ENCODE data around the gene SH3BP5L.
"Not testable (repeated sequence)": the region's sequence is repeated elsewhere in the genome, so short reads cannot be mapped to it uniquely, and the experiment has no call there.

Gene SH3BP5L

DNA sequence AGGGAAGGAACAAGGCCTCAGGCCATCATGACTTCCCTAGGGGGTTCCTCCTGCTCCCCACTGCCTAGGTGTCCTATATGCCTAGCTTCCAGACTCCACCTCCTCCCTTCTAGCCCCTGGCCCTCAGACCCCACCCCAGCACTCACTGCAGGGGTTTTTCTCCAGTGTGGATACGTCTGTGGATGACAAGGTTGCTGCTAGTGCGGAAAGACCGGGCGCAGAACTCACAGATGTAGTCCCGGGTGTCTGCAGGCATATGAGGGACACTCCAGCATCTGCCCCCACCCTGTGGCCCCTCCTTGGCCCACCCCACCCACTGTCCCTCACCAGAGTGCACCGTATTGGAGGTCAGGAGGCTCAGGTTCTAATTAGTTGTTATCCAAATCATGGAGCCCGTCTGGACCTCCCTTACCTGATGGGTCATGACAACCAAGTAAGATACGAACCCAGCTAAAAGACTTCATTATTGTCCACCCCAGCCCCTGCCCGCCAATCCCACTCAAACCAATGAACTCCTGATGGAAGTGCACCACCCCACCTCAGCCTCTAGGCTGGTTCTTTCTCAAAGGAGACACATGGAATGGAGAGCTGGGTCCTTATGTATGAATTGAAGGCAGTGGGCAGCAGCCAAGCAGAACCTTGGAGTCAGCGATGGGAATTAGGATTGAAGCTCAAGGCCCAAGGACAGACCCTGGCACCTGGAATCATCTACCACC, 25.0 kb upstream of the SH3BP5L start:
- no peak for FAIRE-seq

DNA sequence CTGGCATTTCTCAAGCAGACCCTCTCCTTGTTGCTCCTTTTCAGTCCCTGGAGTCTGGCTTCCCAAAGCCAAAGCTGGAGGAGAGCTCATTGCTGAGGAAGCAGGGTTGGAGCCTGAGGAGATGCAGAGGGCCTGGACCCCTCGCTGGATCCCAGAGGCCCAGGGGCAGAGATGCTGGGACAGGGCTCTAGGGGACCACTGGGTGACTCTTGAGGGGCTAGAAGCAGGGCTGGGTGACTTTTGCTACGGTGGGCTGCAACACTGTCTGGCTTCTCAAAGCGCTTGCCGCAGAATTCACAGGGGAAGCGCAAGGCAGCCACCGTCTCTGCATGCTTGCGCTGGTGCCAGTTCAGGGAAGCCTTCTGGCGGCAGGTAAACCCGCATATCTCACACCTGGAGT, 24.4 kb upstream of the SH3BP5L start:
- FAIRE-seq, result no peak

DNA sequence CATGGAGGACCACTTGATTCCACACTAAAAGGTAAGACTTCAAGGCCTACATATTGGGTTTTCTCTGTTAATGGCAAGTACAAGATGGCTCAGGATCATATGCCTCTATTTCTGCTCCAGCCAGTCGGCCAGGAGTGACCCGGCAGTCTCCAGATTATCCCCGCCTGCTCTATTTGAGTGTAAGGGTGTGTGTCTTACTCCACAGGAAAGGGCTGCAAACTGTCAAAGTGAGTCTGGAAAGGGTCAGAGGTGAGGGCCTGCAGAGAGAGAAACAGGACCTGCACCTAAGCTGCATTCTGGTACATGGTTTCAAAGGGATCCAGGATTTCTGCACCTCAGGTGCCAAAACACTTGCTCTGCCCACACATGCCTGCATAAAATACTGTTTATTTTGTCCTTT, 23.9 kb upstream of the SH3BP5L start:
- FAIRE-seq, result no peak

DNA sequence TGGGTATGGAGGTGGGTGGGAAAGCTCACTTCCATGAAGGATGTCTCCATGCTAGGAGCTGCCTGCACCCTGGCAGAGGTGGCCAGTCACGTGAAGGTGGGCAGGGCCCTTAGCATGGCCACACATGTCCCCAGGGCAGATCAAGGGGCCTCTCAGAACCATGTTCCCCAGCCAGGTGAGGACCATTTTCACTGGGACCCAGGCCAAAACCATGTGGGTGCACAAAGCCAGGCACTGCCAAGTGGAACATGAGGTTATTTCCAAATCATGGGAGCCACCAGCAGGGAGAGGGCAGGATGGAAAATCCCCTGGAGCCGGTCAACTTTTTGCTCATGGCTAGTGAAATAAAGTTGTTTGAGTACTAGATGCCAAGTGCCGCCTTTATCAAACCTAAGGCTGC, 23.4 kb upstream of the SH3BP5L start:
- FAIRE-seq, result no peak

GRCh38 chr1:248848602-248849001, 22.9 kb upstream of the SH3BP5L start:
- FAIRE-seq, result no peak

- FAIRE-seq, result no peak
Observed at GRCh38 chr1:248847956-248848561, 22.3 kb upstream of the SH3BP5L start.

DNA sequence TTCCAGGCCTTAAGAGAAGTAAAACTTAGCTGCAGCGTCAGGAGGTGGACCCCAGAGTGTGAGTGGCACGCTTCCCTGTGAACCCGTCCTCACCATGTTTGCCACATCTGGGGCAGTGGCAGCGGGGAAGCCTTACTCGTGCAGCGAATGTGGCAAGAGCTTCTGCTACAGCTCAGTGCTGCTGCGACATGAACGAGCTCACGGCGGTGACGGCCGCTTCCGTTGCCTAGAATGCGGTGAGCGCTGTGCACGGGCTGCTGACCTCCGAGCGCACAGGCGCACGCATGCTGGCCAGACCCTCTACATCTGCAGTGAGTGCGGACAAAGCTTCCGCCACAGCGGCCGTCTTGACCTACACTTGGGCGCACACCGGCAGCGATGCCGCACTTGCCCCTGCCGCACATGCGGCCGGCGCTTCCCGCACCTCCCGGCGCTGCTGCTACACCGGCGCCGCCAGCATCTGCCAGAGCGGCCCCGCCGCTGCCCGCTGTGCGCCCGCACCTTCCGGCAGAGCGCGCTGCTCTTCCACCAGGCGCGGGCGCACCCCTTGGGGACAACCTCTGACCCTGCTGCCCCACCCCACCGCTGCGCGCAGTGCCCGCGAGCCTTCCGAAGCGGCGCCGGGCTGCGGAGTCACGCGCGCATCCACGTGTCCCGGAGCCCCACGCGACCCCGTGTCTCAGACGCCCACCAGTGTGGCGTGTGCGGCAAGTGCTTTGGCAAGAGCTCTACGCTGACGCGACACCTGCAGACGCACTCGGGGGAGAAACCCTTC, 21.7 kb upstream of the SH3BP5L start:
- no peak for FAIRE-seq

DNA sequence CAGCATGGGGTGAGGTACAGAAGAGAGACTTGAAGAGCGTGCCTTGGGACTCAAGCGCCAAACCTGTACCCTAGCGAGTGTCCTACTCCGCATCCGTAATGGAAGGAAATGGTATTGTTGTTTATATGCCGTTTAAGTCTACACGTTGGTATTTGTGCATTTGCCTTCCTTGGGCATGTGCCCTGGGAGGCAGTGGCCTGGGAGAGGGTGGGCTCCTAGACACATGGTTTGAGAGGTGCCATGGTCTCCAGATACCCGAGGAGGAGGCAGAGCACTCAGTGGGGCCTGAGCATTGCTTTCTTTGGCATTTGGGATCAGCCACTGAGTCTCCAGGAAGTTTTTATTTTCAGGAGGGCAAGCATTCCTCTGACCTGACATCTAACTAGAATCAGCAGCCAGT, 18.8 kb upstream of the SH3BP5L start:
- no peak for FAIRE-seq

GRCh38 chr1:248843687-248844086, 18.0 kb upstream of the SH3BP5L start:
- no peak for FAIRE-seq

DNA sequence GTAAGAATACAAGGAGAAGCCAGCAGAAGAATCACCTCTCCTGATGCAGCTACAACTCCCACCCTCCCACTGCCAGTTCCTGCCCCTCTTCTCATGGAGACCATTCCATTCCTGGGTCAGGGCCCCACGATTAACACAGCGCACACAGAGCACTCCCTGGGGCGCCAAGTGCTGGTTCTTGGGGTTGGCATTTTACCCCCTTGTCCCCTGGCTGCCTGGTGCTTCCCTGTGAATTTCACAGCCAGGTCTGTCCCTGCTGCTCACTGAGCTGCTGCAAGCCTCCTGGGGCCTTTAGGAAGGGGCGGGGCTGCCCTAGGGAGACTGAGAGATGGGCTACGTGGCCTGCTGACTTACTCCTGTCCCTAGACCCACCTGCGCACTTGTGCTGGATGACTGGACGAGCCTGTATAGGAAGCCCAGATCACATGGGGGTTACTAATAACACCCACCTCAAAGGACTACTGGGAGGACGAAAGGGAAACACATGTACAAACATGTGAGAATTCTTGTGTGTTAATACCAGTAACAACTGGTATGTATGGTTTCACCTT, 17.1 kb upstream of the SH3BP5L start:
- no peak for FAIRE-seq

GRCh38 chr1:248841702-248842395, 16.1 kb upstream of the SH3BP5L start:
- no peak for FAIRE-seq

GRCh38 chr1:248840946-248841345, 15.2 kb upstream of the SH3BP5L start:
- no peak for FAIRE-seq

DNA sequence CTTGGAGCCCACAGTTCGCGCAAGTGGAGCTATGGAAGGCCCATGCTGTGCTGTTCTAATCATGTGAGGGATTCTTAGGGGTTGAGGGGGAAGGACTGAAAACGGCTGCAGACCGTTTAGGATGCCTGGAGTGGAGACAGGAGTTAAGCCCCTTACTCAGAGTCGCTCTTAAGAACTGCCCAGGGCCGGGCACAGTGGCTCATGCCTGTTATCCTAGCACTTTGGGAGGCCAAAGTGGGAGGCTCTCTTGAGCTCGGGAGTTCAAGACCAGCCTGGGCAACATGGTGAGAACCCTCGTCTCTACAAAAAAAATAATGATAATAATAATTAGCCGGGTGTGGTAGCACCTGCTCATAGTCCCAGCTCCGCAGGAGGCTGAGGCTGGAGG, 13.4 kb upstream of the SH3BP5L start:
- FAIRE-seq, result no peak

DNA sequence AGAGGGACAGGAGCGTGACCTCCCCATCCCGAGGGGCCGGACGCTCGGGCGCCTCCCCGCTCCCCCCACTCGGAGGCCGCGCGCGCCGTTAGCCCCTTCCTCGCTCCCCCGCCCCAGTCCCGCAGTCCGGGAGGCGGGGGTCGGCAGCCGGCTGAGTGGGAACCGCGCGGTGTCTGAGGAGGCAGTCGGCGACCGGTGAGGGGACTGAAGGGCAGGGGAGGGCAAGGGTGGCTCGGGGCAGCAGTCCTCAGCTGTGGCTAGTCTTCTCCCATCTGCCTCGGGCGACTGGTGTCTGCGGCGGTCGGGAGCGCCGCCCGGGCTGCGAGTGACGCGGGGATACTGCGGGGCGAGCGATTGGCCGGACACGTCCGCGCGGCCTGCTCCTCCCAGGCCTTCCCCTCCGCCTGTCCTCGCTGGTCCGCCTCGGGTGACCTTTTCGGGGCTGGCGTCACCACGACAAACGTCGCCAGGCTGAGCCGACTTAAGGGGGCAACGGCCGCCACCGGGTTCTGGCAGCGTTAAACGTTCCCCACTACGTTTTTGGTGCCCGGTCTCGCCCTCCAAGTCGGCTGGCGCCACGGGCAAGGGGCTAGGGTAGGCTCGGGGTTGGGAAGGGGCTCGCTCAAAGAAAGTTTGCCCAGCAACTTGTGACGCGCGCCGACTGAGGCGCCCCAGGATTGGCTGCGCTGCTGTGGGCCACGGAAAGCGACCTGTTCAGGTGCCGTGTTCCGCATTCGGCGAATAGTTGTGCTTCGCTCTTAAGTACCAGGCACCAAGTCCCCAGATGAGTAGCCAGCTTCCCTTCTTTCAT, 12.8 kb upstream of the SH3BP5L start:
- FAIRE-seq, result peak; percentile 21

DNA sequence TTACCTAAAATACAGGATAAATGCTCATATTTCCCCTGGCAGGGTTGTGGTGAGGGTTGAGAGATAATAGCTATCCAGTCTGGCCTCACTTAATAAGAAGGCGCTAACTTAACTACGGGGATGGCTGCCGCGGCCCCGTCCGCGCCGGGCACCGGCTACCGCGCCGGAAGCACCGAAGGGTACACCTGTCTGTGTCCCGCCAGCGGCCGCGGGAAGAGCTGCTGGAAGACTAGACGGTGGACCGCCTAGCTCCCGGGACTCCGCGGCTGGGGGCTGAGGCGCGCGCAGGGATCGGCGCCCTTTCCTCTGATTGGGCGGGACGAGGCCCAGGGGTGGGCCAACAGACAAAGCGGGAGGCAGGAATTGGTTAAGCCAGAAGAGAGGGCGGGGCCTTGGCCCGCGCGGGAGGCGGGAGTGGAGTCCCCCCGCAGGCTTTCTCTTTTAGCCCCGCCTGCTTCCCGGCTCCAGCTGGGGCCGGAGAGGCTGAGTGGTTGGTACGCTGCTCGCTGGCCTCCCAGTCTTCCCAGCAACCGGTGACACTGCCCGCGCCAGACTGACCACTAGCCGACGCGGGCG, 12.2 kb upstream of the SH3BP5L start, which contains the start of gene ZNF672:
ZNF672 (plus strand) TSS at position 444 of the 576 bp plus-strand sequence. CDS start 9,051 bp downstream, outside the sequence.
- peak; percentile 94 for FAIRE-seq

DNA sequence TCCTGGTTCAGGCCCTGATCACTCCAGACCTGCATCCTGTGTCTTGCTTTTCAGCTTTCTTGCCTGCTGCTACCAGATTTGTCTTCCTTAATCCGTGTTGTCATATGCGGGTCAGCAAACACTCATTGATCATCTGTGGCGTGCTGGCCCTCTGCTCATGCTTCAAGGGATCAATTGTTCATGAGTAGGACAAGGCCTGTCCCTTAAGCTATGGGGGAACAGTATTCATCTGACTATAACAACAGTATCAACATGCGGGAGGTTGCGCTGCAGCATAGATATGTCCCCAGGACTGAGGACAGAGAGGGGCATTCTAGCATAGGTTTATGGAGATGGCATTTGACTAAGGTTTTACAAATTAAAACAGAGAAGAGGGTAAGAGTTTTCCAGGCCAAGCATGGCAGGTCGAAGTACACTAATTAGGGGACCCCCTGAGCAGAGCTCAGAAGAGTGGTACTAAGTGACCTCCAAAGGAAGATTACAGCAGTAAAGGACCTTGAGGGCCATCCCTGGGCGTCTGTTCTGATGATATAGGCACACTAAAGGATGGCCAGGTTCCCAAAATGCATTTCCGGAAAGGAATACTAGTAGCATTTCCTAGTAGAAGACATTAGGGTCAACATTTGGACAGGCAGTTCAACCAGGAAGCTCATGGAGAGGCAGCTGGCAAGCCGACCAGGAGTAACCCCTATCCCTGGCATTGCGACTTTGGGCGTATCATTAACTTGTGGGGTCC, 11.5 kb upstream of the SH3BP5L start:
- FAIRE-seq, result no peak

GRCh38 chr1:248834343-248834940, 8.7 kb upstream of the SH3BP5L start:
- FAIRE-seq, result no peak

DNA sequence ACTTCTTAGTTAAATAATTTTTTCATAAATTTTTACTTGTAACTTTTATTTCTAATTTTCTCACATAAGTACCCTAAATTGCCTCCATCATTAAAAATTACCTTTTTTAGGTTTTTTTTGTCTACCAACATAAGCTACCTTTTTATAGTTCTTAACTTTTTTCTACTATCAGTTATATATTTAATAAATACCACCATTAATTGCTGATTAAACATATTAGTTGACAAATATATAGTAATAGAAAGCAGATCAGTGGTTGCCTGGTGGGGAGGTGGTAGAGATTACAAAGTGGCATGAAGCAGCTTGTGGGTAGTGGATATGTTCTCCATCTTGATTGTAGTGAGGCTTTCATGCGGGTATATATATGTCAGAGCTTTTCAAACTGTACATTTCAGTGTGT, 6.1 kb upstream of the SH3BP5L start:
- FAIRE-seq, result no peak

DNA sequence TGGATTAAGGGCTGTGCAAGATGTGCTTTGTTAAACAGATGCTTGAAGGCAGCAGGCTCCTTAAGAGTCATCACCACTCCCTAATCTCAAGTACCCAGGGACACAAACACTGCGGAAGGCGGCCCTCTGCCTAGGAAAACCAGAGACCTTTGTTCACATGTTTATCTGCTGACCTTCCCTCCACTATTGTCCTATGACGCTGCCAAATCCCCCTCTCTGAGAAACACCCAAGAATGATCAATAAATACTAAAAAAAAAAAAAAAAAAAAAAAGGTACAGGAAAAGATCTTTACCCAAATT, 5.0 kb upstream of the SH3BP5L start:
- not testable (repeated sequence) for FAIRE-seq

- FAIRE-seq, result no peak
Observed at GRCh38 chr1:248828845-248829244, 3.1 kb upstream of the SH3BP5L start.

- no peak for FAIRE-seq
Observed at GRCh38 chr1:248825573-248825908, 174 bp downstream of the SH3BP5L start.

All from G401.6 (cell line).